DND-41 (cell line): Measurements from ENCODE around the gene TMEM167A.

ENCODE experiments used
- EZH2 ChIP-seq: IDR thresholded peaks from 3 replicates; pipeline ENCODE4 v1.6.1; 2012; ENCODE audit warnings: borderline replicate concordance, low read depth, mild to moderate bottlenecking, moderate library complexity, low read length, inconsistent platforms; ENCODE audit not compliant: severe bottlenecking
- TF ChIP-seq, protein P1 (sequence below): IDR thresholded peaks from 2 replicates; pipeline ENCODE4 v1.5.1; 2012; ENCODE audit warnings: borderline replicate concordance, low read length, moderate library complexity, mild to moderate bottlenecking; ENCODE audit not compliant: poor library complexity, severe bottlenecking; ENCODE audit errors: extremely low read depth

DNA sequence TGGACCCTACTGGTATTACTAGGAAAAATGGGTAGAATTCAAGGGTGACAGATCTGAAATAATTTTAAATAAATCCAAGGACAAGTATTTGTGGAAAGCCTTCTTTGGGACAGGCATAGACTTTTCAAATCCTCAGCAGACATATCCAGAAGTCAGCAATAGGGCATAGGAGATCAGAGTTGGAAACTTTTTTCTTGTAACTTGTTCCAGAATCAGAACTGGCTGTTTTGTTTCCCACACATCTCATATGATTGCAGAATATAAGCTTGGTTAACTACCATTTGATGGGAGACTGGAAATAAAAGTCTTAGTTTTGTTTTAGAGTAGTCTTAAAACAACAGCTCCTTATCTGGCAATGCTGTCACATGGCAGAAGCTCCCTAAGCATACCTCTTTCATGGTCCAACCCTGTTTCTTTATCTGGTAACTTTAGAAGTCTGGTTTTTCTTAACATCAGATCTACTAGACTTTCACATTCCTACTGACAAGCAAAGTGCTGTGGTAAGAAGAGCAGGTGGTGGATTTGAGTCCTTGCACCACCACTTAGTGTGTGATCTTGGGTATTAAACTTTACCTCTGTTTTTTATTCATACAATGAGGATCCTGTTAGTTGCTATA, 25.3 kb upstream of the TMEM167A start:
- TF ChIP-seq, protein P1, sequence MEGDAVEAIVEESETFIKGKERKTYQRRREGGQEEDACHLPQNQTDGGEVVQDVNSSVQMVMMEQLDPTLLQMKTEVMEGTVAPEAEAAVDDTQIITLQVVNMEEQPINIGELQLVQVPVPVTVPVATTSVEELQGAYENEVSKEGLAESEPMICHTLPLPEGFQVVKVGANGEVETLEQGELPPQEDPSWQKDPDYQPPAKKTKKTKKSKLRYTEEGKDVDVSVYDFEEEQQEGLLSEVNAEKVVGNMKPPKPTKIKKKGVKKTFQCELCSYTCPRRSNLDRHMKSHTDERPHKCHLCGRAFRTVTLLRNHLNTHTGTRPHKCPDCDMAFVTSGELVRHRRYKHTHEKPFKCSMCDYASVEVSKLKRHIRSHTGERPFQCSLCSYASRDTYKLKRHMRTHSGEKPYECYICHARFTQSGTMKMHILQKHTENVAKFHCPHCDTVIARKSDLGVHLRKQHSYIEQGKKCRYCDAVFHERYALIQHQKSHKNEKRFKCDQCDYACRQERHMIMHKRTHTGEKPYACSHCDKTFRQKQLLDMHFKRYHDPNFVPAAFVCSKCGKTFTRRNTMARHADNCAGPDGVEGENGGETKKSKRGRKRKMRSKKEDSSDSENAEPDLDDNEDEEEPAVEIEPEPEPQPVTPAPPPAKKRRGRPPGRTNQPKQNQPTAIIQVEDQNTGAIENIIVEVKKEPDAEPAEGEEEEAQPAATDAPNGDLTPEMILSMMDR: no peak
- no peak for TF ChIP-seq EZH2
